Measurements from ENCODE around the gene NRP2.

Gene NRP2

DNA sequence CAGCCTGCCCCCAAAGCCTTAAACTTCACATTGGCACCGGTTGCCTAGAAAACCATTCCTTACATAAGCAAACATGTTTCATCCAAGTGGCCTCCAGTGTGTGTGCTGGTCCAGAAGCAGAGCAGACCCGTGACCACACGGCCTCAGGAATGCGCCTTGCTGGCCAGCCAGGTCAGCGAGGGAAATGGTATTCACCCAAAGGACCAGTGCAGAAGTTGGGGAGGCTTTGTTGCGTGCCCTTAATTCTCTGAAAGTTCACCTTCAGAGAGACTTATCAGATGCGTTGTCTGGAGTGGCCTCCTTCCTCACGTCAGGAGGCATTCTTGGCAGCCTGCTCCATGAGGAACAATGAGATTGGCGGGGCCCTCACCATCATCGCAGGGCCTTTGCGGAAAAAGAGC lies 25.9 kb downstream of the NRP2 start:
- DNase-seq = no peak

DNA sequence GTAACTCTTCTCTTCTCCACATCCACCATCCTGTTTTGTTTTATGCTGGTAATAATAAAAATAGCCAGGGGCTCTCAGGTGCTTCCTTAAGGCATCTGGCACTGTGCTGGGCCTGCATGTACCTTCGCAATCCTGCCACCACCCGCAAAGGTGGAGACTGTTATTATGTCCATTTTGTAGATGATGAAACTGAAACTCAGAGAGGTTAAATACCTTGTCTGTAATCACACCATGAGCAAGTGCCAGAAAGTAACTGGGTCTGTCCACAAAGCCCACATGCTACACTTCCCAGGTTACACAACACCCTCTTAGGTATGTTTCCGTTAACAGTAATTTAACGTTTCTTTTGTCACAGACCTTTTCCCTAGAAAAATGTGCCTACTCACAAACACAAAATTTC lies 27.0 kb downstream of the NRP2 start:
- DNase-seq = no peak

DNA sequence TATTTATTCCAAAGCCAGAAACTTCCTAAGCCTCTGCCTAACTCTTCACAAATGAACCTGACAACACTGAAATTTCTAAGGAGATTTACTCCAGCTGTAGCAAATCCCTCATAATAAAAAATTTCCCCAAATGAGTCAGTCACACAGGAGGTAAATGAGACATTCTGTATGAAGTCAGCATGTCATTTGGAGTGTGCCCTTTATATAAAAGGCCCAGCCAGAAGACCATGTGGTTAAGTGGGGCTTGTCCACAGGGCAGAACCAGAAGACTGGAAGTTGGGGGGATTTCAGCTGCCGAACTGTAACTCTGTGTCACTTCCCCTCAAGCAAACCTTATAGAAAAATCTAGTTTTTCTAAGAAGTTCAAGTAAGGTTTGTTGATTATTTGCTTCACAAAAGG lies 30.2 kb downstream of the NRP2 start:
- DNase-seq = no peak

DNA sequence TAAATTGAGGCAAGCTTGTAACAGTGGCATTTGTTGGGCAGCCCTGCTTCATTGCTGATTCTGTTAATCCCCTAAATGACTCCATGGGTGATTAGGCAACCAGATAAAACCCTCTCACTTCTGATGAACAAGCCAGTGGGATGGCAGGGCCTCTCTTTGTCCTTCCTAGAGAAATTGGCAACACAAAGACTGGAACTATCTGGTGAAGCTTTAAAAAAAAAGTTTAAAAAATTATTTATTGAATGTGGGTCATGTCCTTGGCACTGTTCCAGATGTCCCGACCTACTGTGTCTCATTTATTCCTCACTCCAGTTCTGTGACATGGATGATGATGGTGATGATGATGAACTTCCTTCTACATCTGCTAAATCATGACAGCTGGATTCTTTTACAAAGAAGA lies 30.8 kb downstream of the NRP2 start:
- no peak for DNase-seq

DNA sequence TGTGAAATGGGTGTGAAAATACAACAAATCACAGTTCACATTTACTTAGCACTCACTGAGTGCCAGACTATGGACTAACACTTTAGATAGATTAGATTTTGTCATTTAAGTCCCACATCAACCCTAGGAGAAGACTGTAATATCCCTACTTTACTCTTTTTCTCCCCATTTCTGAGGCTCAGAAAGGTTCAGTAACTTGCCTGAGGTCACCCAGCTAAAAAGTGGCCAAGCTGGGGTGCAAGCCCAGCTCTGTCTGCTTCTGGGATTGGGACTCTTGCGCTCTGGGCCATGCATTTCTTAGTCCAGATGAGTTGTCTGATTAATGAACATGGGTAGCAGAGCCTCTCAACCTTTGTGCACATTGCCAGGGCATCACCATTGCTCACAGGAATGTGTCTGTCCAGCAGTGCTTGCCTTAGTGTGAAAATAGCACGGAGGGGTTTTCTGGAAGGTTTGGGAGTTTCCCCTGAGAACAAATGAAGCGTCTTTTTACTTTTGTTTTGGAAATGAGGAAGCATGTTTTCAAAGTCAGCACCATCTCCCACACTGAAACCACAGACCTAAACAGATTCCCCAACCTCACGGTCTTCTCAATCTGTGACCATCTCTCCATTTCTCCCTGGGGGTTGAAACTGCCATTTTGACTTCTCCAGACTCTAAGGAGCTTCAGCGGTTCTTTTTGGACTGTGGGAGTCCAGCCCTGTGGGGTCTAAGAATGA lies 31.9 kb downstream of the NRP2 start:
- DNase-seq = no peak

DNA sequence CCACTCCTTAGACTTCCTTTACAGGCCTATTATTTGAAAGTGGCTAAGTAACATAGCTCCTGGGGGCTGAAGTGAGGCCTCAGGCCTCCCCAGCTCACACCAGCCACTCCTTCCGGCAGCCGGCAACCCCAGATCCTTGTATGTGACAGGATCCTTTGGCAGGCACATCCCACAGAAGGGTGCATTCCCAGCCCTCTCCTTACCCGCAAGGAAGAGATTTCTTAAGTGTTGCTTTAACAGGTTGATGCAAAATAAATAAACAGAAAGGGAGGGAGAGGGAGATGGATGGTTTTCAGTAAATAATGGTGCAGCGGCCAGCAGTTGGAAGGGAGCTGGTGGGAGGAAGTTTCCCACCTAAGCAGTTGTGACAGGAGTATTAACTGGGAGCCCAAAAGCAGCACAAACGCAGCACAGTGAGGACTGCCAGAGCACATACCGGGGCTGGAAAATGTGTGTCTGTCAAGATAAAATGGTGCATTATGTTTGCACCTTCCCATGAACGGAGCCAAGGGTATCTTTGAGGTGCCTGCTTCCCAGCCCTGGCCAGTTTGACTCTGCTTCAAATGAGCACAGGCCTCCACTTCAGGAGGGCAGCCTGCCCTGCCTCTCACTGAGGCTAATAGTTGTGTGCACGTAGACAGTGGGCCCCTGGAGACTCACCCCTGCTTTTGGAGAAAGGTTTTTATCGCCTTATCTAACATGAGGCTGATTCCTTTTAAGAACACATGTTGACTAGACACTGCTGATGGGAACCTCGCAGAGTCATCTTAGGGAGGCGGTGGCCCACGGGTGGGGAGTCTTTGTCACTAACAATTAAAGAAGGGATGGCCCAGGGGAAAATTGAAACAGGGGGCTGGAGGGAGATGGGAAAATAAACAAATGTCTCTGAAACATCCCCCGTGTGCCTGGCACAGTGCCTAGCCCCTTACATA lies 32.8 kb downstream of the NRP2 start:
- no peak for DNase-seq

DNA sequence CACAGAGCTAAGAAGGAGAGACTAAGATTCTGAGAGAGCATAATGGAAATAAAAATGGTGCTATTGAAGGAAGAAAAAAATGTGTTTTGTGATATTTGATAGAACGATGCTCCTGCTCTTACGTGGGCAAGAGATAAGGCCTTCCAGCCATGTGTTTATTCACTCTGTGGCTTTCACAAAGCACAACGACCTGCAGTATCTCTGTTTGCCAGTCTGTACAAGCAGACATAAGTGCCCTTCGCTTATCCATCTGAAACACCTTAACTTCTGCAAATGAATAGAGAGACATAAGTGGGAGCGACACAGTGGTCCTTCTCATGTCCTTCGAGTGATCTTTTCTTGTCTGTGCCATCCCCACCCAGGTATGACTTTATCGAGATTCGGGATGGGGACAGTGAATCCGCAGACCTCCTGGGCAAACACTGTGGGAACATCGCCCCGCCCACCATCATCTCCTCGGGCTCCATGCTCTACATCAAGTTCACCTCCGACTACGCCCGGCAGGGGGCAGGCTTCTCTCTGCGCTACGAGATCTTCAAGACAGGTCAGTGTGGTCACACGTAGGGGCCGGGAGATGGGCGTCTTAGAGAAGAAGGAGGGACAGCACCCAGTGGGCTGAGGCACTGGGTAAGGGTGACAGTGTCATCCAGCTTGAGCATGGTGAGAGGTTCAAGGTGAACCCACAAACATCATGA lies 33.7 kb downstream of the NRP2 start:
- peak; percentile 15 for DNase-seq

DNA sequence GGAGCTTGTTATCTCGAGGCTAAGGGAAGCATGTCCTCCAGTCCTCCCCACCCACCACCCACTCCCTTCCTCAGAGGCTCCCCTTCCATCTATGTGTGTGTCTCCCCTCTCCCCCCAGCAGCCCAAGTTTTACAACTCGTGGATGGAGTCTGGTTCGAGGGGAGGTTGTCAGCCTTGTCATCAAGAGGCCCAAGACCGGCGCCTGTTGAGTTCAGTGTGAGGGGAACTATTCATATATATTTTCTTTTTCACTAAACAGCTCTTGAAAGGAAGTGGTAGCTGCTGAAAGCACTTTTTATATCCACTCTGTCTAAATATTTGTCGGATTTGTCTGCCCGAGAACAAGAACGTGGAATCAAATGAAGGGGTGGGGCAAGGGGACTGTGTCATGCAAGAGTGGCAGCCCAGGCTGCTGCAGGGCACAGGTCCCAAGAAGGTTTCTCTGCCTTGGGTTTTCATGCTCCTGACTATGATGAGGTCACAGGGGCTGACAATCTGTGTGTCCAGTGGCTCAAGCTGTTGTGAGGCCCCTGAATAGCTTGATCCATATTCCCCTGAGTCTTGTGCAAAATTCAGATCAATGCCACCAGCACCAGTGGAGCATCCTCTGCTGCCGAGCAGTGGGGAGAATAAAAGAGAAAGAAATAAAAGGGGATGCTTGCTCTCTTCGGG lies 35.0 kb downstream of the NRP2 start:
- DNase-seq = no peak

DNA sequence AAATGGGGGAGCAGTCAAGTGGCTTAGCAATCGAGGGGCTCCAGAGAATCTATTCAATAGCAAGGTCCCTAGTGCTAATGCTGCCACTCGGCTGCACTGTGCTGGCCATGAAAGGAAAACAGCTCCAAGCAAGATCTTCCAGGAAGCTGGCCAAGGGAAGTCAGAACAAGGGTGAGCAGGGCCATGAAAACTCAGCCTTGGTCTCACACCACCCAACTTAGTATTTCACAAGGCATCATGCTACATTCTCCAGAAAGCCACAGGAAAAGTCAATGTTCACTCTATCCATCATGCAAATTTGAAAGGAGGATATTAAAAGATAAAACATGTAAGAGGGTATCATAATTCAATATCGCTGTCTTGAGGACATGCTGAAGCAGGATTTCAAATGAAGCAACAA lies 35.7 kb downstream of the NRP2 start:
- DNase-seq = no peak

DNA sequence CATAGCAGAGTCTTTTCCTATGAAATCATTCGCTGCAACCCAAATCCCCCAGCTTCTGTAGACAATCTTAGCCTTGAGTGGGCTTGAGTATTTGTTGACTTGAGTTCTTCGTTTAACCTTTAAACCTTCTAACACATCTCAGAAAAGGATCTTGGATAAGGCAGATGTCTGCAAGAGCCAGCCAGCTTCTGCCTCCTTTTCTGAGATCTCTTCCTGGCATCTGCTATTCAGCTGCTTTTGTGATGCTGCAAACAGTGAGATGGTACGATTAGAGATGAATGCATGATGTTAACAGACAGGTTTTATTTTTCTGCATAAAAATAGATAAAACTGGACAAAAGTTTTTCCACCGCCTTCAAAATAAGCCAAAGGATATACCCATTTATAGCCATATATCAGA lies 37.5 kb downstream of the NRP2 start:
- no peak for DNase-seq

DNA sequence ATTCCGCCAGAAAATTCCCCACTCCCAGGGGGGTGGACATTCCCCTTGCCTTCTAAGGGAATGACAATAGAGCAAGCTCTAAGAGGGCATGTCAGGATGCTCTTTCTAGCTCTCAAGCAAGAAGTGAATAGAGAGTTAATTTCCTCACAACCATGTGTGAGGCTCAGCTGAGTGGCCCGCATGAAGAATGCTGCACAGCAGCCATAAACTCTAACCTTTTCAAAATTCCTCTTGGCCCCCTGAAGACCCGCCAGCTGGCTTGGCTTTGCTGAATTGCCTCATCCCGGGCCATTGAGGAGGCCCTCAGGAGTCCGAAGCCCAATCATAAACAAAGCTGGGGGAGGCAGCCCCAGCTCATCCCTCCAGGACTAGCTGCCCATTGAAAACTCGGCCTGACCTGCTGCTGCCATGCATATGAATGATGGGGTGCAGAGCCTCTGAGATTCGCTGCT lies 38.2 kb downstream of the NRP2 start:
- no peak for DNase-seq

DNA sequence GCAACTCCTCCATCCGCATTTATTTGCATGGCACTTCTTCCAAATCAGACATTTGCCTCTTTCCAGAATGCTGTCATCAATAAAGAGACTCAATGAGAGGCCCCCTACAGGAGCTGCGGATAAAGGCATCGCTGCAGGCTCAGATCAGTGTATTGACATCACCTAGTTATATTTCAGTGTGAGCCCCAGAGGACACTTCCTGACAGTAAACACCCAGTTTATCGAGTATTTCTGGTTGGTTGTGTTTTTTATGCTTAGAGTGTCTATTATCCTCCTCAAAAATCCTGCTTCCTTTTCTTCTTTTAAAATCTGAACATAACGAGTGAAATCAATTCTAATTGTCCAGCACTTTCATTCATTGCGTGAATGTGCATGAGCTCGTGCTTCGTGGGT lies 38.8 kb downstream of the NRP2 start:
- no peak for DNase-seq

DNA sequence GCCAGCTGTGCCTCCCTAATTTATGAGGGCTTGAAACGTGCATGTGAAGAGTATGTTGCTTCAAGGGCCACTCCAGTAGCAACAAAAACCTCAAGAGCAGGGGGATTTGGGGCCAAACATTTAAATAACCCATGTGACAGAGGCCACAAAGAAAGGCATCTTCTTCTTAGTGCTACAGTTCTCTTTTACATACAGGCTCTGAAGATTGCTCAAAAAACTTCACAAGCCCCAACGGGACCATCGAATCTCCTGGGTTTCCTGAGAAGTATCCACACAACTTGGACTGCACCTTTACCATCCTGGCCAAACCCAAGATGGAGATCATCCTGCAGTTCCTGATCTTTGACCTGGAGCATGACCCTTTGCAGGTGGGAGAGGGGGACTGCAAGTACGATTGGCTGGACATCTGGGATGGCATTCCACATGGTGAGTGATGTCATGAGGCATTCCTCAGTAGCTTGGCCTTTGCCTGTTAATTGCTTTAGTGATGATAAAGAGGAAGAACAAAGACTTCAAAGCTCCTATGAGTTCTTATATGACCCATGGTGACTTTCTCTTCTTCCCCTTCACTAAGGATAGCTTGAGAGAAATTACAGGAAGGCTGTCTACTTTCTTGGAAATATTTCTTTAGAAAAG lies 40.1 kb downstream of the NRP2 start:
- no peak for DNase-seq

DNA sequence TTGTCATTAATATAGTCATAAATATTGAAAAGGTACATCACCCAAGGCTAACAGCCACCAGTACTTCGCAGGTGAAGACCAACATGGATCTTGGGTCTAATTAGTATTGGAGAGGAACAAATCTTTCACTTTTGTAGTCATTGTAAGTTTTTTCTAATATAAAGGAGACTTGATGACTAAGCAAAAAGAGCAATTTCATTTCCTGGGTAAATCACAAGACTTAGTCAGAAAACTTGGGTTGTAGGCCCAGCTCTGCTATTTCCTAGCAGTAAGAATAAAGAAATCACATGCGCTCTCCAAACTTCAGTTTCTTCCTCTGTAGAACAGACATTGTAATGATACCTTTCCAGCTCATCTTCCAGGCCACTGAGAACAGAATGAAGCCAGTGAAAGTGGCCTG lies 40.9 kb downstream of the NRP2 start:
- no peak for DNase-seq

DNA sequence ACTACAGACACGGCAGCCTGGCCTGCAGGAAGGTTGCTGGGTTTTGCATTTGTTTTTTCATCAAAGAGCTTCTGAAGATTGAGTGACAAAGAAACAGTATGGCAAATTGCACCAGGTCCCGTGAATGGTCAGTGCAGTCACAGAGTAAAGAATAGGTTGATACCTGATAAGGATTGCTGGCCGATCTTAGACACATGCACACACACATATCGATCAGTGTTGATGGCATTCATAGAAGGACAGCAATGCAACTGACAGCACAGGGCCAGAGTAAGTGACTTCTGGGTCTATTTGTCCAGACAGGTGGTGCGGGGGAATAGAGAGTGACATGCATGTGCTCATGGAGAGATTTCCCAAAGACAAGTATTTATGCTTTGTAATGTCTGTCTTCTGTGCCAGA lies 42.8 kb downstream of the NRP2 start:
- no peak for DNase-seq

DNA sequence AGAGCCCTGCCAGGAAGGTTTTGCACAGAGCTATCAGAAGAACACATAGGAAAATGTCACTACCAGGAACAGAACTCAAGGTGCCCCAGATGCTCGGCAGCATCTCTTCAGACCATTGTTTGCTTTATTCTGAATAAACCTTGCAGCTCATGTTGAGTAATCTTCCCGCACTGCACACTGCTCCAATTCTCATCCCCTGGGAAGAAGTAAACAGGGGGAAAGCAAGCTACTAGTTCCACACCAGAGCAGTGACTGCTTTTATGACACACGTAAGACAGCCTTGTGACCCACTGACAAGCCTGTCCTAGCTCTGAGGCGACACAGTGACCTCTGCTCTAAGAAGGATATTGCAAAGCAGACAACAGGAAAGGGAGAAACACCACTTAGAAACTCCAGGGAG lies 44.2 kb downstream of the NRP2 start:
- DNase-seq = no peak

DNA sequence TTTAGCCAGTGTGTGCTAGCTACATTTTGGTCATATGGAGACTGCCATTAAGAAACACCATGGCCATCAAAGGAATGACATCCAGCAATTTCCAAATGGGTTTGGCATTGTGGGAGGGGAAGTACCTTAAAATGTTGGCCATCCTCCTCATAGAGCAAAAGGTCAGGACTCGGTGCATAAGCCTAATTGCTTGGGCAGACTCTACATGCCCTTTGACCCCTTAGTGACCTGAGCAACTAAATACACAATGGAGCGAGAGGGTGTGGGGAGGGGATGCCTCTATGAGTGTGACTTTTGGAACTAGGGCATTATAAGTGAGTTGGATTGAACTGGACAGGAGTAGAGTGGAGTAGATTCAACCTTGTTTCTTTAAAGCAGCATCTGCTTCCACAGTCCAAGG lies 44.9 kb downstream of the NRP2 start:
- DNase-seq = no peak

DNA sequence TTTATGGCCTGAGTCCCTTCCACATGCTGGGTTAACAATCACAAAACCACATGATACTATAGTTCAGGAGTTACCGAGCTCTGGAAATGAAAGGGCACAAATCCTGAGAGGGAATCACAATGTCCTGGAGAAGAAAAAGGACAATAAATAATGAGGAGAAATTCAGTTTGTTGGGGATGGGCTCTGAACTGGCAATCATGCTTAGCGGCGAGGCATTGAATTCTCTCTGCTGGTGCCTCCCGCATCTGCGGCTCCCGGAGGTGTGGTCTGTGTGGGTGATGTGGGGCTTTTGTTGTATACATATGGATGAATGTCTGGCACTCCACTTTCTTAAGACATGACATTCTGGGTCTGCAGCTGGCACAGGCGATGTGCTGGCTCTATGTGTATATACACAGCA lies 46.1 kb downstream of the NRP2 start:
- no peak for DNase-seq

DNA sequence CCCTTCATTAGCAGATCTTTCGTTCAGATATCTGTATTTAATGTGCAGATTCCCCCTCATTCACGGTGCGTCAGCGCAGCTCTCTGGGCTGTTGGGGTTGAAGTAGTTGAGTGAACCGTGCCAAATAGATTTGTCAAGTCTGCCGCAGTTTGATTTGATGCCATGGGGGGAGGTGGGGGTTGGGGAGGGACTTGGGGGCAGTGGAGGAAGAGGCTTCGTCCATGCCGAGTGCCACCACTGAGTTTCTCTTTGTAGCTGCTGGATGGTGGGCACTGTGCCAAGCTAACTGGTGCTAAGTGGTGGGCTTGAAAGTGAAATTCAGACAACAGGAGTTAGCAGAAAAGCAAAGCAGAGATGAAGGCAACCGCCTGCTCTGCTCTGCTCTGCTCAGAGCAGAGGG lies 47.9 kb downstream of the NRP2 start:
- no peak for DNase-seq

DNA sequence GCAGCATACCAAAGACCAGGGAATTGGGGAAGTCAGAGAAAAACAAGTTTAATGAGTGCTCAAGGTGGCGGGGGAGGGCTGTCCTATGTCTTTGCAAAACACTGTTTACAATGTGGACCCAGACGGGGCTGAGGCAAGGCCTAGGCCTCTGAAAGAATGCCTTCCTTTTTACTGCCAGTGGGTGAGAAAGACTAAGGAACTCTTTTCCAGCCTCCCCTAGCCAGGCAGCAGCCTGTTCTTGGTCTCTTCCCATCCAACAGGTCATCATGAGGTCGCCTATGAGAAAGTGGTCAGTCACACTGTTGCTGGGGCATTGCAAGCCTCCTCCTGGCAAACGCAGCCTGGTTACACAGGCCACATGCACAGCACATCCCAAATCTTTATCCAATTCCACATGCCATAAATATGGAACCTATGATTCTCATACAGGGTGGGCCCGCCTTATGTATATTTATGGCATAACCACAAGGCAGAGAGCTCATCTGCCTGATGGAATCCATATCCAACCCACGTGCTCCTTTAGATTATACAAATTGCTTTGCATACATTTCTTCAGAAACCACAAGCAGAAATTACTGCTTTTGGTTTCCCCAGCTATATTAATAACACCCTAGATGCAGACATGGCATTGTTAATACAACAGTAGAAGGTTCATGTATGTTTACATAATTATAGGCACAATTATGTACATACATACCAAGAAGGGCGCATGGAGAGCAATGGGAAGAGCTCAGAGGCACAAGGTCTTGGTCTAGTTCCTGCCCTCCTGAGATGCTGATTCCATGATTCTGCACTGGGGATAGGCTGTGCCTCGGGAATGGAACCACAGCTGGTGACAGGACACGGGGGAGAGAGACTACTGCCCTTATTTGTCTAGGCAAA lies 48.6 kb downstream of the NRP2 start:
- no peak for DNase-seq

DNA sequence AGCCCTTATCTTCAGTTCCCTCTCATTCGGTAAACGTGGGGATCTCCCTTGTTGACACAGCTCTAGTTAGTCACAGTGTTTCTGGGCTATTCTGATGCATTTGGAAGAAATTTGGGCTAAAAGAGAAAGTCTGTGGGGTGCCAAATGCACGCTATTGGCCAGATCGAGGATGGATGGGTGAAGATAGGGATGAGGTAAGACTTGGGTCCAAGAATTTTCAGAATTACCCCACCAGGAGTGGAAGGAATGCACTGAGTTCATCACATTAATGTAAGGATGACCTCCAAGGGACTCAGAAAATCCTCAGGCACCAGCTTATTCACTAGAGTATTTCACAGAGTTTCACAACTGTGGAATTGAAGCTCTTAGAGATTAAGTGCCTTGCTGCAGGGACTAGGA lies 49.3 kb downstream of the NRP2 start:
- DNase-seq = no peak

DNA sequence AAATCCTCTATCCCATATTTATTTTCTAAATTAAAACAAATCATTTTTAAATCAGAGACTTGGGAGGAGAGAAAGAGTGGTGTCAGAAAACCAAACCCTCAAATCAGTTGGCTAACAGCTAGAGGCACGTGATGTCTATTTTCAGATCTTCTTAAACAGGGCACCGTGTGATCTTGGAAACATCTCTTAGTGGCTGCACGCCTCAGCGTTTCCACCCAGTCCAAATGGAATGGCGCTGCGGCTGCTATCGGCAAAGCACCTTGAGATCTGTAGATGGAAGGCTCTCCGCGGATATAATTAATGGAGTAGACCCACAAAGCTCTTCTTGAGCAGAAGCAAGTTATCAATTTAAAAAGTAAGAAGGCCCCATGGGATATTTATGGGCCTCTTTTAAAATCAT lies 50.0 kb downstream of the NRP2 start:
- DNase-seq = no peak

Measured in activated CD4-positive, alpha-beta T cell treated with anti-CD3 and anti-CD28 coated beads for 48 hours (primary cell).